Endodermal cell (in vitro differentiated cells): ENCODE results near the gene INSR. TPM values are rescaled to one million over a fixed set of nuclear protein-coding genes. Genes with fewer than 3 reads are reported as not detected.

ENCODE experiments used
- DNase-seq: peaks from one replicate; pipeline ENCODE4 v3.0.0-alpha.2; 2017
- H3K27ac ChIP-seq: 2 replicates; pipeline ENCODE4 v1.5.1; 2013; ENCODE audit warnings: mild to moderate bottlenecking, low read depth, low read length, moderate library complexity
- H3K27me3 ChIP-seq: 2 replicates; pipeline ENCODE4 v1.6.1; 2013; ENCODE audit warnings: mild to moderate bottlenecking, low read length, moderate library complexity; ENCODE audit not compliant: insufficient read depth, control insufficient read depth, poor library complexity, severe bottlenecking
- H3K36me3 ChIP-seq: 2 replicates; pipeline ENCODE4 v1.7.0; 2013; ENCODE audit warnings: mild to moderate bottlenecking, low read length, moderate library complexity; ENCODE audit not compliant: control insufficient read depth, insufficient read depth
- H3K4me1 ChIP-seq: one replicate; pipeline ENCODE4 v1.7.0; 2013; ENCODE audit warnings: low read length; ENCODE audit not compliant: control insufficient read depth, insufficient read depth
- H3K4me3 ChIP-seq: 2 replicates; pipeline ENCODE4 v1.5.1; 2013; ENCODE audit warnings: mild to moderate bottlenecking, low read length, moderate library complexity
- H3K9ac ChIP-seq: 2 replicates; pipeline ENCODE4 v1.6.1; 2013; ENCODE audit warnings: mild to moderate bottlenecking, low read length, moderate library complexity; ENCODE audit not compliant: poor library complexity, severe bottlenecking; ENCODE audit errors: extremely low read depth
- H3K9me3 ChIP-seq: 2 replicates; pipeline ENCODE4 v1.6.1; 2013; ENCODE audit warnings: mild to moderate bottlenecking, low read length, moderate library complexity; ENCODE audit not compliant: control insufficient read depth
- H3K27ac Mint-ChIP-seq: 2 replicates; pipeline ENCODE4 v1.8.0; 2020; ENCODE audit warnings: mixed read lengths
- H3K27me3 Mint-ChIP-seq: 2 replicates; pipeline ENCODE4 v1.8.0; 2021; ENCODE audit warnings: mild to moderate bottlenecking, mixed read lengths; ENCODE audit not compliant: insufficient read depth
- H3K36me3 Mint-ChIP-seq: 2 replicates; pipeline ENCODE4 v1.8.0; 2020; ENCODE audit warnings: low read depth, mixed read lengths
- H3K4me1 Mint-ChIP-seq: 2 replicates; pipeline ENCODE4 v1.8.0; 2020; ENCODE audit warnings: mixed read lengths
- H3K4me3 Mint-ChIP-seq: 2 replicates; pipeline ENCODE4 v1.8.0; 2020; ENCODE audit warnings: mild to moderate bottlenecking, moderate library complexity, mixed read lengths
- H3K9me3 Mint-ChIP-seq: 2 replicates; pipeline ENCODE4 v1.8.0; 2020; ENCODE audit warnings: mild to moderate bottlenecking, mixed read lengths
- CTCF ChIP-seq: fragments of 200-600 bp; sonication (generic); conservative IDR thresholded peaks from 2 replicates; pipeline ENCODE4 v1.5.0; 2021; ENCODE audit warnings: antibody characterized with exemption, mild to moderate bottlenecking
- WGBS, 2 experiments: methylation state at CpG; one replicate each; pipeline versions ENCODE4 v1.1.5 to v1.1.7; 2013; ENCODE audit warnings: missing lambda C conversion rate in 2 of 2, mixed read lengths in 1 of 2; ENCODE audit not compliant: insufficient coverage in 1 of 2, insufficient read length in 1 of 2; 5-methylcytosine and 5-hydroxymethylcytosine counted together
- total RNA-seq, 2 donors: library from RNA; stranded (reverse); fragmentation: NEBNext Ultra II Directional in 1 of 2; extraction: Animal tissue kit (Norgen Biotek cat#: 25700) in 1 of 2; gene quantifications; 2 replicates in 1 of 2; 3 replicates in 1 of 2; pipeline ENCODE4 v1.2.1, GENCODE V29; 2021

INSR gene
- total RNA-seq, 2 donors from 2014 or later, result 31.3 to 31.5 TPM

GRCh38 chr19:7337380-7338194 is 43.4 kb upstream of the INSR start:
- Histone ChIP-seq H3K4me1 (no peaks in the 10 kb centered on the region), H3K4me3 (no peak overlapping the region), H3K36me3 (no peaks in the 10 kb centered on the region), H3K9ac (no peak overlapping the region), H3K27ac (no peak overlapping the region), H3K9me3 (no peaks in the 10 kb centered on the region), H3K27me3 (no peaks in the 10 kb centered on the region)
- H3K9me3 Mint-ChIP-seq, result no peaks in the 10 kb centered on the region
- H3K36me3 Mint-ChIP-seq, result no peaks in the 10 kb centered on the region
- H3K4me1 Mint-ChIP-seq, result no peaks in the 10 kb centered on the region
- H3K4me3 Mint-ChIP-seq, result no peak overlapping the region
- 84 to 87% methylated on average over 6 to 12 of the region's 12 CpGs for WGBS, 2 experiments
- no peak overlapping the region for H3K27ac Mint-ChIP-seq
- H3K27me3 Mint-ChIP-seq, result no peaks in the 10 kb centered on the region
- TF ChIP-seq CTCF, result no peak
- no peak for DNase-seq

- Histone ChIP-seq H3K36me3 (no peaks in the 10 kb centered on the region), H3K27ac (no peak overlapping the region), H3K9me3 (no peaks in the 10 kb centered on the region), H3K4me3 (no peak overlapping the region), H3K27me3 (no peaks in the 10 kb centered on the region), H3K4me1 (no peaks in the 10 kb centered on the region), H3K9ac (no peak overlapping the region)
- Mint-ChIP-seq H3K4me1 (no peaks in the 10 kb centered on the region), H3K9me3 (no peaks in the 10 kb centered on the region), H3K4me3 (no peak overlapping the region), H3K27ac (no peak overlapping the region), H3K27me3 (no peaks in the 10 kb centered on the region), H3K36me3 (no peaks in the 10 kb centered on the region)
- TF ChIP-seq CTCF, result no peak
- 75 to 83% methylated on average over 1 to 8 of the region's 9 CpGs for WGBS, 2 experiments
- no peak for DNase-seq
These were observed 42.2 kb upstream of the INSR start for GRCh38 chr19:7336321-7336973.

- no peaks in the 10 kb centered on the region for H3K27me3 ChIP-seq
- WGBS, 2 experiments, result 86% methylated on average over 12 to 16 of the region's 17 CpGs
- H3K27ac ChIP-seq, result no peak overlapping the region
- Mint-ChIP-seq H3K4me1 (no peaks in the 10 kb centered on the region), H3K27ac (no peak overlapping the region), H3K4me3 (no peak overlapping the region), H3K9me3 (no peaks in the 10 kb centered on the region), H3K27me3 (no peaks in the 10 kb centered on the region), H3K36me3 (no peaks in the 10 kb centered on the region)
- no peak overlapping the region for H3K4me3 ChIP-seq
- no peaks in the 10 kb centered on the region for H3K36me3 ChIP-seq
- no peak overlapping the region for H3K9ac ChIP-seq
- no peaks in the 10 kb centered on the region for H3K4me1 ChIP-seq
- H3K9me3 ChIP-seq, result no peaks in the 10 kb centered on the region
- no peak for DNase-seq
- TF ChIP-seq CTCF, result no peak
These were observed 39.2 kb upstream of the INSR start for GRCh38 chr19:7333198-7334118.
